Stimulated activated CD8-positive, alpha-beta memory T cell treated with anti-CD3 and anti-CD28 coated beads, Interleukin-12 subunit alpha, Interleukin-12 subunit beta, amount 100 ng/mL, for 24 hours (primary cell): ENCODE results near the gene EXPH5.

Experiments used
- DNase-seq: peaks from one replicate; pipeline ENCODE4 v3.0.0-alpha.2; 2020; ENCODE audit errors: extremely low read depth

The EXPH5 gene

DNA sequence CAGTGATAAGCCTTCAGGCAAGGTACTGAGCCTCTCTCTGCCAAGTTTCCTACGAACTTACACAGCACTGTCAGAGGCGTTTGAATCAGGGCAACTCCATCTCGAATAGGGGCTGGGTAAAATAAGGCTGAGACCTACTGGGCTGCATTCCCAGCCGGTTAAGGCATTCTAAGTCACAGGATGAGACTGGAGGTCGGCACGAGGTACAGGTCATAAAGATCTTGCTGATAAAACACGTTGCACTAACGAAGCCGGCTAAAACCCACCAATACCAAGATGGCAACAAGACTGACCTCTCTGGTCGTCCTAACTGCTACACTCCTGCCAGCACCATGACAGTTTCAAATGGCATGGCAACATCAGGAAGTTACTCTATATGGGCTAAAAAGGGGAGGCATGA is 75.0 kb downstream of the EXPH5 start:
- no peak for DNase-seq

GRCh38 chr11:108516125-108516524 is 77.4 kb downstream of the EXPH5 start:
- no peak for DNase-seq

- DNase-seq, result no peak
These were observed 80.9 kb downstream of the EXPH5 start for GRCh38 chr11:108512708-108513107.

DNA sequence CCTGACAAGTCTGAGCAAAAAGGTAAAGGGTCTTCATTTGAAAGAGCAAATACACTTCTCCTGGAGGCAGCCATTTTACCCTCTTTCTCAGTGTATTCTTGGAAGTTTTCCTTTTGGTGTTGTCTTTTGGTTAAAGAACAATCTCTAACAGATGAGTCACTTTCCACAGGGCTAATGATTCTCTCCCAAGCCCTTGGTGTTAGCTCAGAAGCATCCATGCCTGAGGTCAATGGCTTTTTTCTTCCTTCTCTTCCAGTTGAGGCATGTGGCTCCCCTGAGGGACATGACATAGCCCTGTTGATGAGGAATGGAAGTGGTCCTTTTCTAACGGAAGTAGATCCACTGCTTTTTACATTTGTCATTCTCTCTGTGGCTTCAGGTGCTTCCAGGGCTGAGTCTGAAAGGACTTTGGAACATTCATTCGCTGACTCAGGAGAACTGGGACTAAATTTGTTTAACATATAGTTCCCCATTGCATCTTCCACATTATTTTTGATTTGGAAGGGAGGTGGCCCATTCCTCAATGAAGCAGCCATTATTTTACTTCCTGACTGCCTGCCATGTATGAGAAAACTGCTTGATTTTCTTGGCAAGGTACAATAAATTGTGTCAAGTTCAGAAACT is 81.6 kb downstream of the EXPH5 start:
- no peak for DNase-seq

DNA sequence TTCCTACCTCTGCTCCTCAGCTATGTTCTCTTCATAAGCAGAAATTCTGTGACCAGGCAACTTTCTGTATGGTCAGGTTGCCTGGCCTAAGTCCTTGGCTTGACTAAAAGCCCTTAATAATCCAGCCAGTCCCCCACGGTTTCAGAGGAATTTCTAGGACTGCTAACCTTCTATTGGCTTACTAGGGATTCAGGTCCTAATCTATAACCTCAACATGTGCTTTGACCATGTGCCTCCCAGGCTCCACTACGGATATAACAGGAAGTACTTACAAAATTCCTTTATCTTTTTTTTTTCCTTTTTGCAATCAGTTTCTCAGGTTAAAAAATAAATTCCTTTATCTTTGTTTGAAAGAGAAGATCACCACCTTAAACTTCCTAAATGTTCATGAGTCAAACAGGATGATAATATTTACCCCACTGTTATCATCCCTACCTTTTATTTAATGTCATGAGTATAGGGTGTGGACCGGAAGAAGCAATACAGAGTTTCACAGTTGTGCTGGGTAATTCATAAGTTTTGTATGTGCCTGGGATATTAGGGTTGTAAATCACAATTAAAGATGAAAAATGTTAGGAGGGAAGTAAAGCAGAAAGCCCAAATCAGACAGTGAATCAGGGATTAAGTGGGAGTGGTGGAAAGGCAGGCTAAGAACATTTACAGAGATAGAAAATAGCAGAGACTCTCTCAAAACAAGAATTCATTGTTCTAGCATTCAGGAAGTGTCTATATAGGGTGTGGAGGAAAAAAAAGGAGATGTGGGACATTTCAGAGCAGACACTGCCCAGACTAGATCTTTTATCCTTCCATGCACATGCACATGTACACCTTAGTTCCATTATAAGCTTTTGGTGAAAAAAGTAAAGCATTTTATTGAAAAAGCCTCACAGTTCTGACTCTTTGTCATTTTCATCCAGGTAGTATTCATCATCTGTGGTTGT is 84.6 kb downstream of the EXPH5 start:
- DNase-seq, result no peak

- DNase-seq, result no peak
These were observed 92.2 kb downstream of the EXPH5 start for GRCh38 chr11:108501396-108501795.

DNA sequence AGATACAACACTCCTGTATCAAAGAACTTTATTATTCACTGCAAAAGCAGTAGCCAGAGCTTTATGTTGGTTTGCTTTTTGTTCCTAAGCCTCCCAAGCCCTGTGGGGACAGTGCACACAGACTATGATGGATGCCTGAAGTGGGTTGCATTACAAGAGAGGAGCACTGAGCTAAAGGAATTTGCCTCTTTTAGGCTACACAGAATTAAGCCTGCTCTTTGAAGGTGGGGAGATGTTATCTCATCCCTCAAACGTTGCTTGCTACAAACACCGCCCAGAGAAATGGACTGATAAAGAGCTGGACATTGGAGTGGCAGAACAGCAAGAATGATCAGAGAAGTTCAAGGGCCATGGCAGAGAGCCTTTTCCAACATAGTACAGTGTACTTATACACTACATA is 92.8 kb downstream of the EXPH5 start:
- no peak for DNase-seq

- no peak for DNase-seq
These were observed 93.4 kb downstream of the EXPH5 start for GRCh38 chr11:108500169-108500568.

DNA sequence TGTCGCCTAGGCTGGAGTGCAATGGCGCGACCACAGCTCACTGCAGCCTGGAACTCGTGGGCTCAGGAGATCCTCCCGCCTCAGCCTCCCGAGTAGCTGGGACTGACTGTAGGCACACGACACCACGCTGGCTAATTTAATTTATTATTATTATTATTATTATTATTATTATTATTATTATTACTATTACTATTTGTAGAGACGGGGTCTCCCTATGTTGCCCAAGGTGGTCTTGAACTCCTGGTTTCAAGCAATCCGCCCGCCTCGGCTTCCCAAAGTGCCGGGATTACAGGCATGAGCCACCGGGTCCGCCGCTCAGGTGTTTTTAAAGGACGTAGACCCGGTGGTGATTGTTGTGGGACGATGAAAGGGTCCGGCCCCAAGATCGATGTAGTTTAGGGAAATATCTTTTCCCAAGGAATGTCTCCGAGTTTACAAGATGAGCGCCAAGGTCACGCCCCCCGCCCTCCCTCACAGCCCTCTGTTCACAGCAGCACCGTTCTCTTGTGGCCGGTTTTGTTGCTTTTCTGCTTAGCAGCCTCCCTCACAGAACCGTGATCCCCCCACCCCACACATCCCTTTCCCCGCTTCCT is 94.7 kb downstream of the EXPH5 start:
- DNase-seq, result no peak

DNA sequence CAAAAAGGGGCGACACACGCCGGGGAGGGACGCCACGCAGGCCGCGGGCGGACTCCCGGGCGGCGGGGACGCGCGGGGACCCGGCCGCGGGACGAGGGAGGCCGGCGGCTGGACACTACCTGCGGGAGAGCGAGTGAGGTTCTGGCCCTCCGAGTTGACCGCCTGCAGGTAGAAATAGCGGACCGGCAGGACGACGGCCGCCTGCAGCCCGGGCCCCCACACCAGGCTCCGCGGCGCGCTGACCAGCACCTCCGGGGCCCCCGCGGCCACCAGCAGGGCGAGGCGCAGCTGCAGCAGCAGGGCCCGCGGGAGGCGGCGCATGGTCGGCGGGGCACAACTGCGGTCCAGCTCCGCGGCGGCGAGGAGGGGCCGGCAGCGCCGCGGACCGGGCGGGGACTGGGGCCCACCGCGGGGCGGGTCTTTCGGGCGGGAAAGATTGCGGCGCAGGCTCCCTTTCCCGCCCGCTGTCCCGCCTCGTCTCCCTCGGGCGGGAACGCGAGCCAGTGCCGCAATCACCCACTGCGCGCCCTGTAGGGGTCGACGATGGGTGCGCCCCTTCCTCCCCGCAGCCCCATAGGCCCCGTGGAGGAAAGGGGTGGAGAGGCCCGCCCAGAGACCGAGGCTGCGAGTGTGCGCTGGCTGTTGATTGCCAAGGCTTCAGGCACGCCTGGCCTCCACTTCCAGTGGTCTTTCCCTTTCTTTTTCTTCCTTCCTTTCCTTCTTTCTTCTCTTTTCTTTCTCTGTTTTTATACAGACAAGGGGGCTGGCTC is 95.3 kb downstream of the EXPH5 start, which contains the start of gene POGLUT3:
Gene POGLUT3, minus strand, starts transcription at position 339 of the 770 bp plus-strand sequence. Its CDS starts 18 bp downstream, at position 321.
- peak; percentile 8 for DNase-seq

DNA sequence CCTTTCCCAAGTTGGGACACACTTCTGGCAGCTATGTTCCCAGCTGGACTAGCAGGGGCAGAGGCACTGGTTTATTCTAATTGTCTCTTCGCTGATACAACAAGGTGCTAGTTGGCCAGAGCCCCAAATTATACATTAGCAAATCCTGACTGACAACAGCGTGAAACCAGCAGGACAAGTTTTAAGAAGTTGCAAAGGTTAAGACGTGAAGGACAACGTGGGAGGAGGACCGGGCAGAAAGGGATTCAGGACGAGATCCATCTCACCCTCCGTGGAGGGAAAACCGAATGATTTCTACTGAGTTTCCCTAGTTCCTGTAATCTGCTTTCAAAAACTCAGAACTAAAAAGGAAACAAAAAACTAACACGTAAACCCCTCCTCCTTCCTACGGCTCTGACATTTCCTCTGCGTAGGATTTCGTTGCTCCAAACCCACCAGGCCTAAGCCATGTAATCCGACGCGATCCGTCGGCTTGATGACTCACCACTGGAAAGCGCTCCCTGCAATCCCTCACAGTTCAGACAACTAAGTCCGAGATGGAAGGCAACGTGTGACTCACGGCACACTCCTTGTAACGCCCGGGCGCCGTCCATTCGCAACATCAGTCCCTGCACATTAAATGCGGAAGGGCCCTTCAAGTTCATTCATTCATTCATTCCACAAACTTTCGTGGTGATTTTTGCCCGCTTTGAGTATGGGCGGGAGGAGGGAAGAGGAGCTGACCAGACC is 96.1 kb downstream of the EXPH5 start:
- peak; percentile 30 for DNase-seq

DNA sequence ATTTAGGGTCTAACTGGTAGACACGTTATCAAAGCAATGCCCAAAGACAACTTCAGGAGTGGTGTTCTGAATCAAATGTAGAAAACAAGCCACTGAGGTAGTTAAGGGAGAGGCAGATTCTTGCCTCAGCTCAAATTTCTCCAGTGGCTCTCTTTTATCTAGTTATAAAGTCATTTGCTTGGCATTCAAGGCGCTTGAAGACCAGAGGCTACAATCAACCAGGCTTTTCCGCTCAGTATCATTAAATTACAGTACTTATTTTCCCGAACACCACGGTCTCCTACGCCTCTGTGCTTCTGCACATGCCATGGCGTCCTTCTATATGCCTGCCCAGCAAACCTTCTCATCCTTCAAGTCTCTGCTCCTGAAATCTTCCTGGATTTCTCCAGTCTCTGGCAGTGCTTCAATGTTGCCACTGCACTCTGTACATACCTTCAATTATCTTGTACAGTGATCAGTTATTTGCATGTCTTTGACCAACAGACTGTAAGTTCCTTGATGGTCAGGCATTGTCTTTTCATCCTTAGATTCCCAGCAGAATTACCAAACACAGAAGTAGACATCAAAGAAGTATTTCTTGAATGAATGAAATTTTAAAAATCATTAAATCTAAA is 96.8 kb downstream of the EXPH5 start:
- no peak for DNase-seq

- no peak for DNase-seq
These were observed 98.2 kb downstream of the EXPH5 start for GRCh38 chr11:108495326-108495725.

DNA sequence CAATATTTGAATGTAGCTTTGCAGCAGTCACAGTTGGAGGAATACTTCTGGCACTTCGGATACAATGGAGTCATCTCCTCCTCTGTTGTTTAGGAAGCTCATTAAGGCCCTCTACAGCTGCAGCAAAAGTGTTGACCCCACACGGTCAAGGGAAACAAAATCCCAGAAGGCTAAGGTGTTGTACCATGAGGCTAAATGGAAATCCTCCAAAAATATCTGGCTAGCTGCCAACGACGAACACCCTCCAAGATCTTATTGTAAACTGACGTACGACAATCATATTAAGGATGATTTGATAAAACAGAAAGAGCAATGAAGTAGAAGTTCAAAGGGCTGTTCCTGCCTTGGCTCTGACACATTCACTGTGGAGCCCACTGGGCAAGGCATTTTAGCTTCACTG is 99.4 kb downstream of the EXPH5 start:
- no peak for DNase-seq

GRCh38 chr11:108491936-108492335 is 101.6 kb downstream of the EXPH5 start:
- DNase-seq, result no peak

DNA sequence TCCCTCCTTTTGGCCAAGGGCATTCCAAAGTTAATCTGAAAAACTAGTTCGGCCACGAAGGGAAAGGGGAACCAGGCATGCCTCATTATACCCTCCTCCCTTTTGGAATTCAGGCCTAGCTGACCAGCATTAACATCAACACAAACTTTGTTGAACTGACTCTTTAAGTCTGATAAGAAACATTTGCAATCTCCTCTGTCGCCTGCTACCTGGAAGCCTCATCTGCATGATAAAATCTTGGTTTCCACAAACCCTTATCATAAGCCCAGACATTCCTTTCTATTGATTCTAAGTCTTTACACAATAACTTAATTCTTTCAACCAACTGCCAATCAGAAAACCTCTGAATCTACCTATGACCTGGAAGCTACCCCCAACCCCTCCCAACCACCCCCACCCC is 106.7 kb downstream of the EXPH5 start:
- DNase-seq, result no peak

DNA sequence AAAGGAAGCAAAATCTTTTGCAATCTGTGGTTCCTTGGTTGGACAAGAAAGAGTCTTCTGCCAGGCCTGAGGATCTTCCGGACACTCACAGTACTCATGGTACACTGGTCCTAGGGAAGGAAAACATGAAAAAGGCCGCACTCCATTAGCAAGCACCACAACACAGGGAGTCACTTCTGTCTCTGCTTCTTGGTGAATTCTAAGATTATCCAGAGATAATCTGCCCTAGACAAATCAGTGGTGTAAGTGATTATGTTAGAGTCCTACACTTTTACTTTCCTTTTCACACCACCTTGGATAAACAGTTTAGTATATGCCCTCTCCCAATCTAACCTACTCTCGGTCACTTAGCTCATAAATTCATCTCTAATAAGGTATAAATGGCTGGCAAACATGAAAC is 107.2 kb downstream of the EXPH5 start:
- DNase-seq, result no peak

GRCh38 chr11:108483163-108483562 is 110.4 kb downstream of the EXPH5 start:
- no peak for DNase-seq

DNA sequence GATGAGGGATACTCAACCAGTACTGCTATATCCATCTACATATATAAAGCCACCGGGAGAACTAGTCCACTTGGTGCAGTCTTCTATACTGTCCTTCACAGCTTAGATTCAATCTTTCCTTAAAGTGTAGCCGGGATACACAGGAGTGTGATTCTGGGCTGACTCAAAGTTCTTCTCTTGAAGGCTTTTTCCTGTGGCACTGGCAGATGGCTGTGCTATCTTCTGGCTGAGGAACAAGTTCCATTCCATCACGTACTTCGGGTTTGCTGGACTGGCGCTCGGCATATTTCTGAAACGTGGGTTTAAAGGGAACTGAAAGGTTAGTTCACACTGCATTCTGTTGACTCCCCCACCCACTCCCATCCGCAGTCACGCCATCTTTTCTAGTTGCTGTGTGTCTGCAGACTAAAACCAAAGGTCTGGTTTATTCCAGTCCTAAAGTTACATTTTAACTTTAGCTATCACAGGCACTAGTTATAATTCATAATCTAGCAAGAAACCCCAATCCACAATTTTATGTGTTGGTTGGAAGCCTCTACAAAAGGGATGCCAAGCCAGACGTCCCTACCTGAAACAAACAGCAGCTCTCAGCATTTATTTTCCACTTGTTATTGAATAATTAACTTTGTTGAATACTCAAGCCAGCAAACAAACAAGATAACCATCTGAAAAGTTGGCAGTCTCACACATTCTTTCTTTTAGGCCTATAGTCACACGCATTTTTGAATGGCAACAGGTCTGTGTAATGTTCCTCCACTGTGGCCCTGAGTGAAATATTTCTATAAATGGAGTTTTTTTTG is 118.7 kb downstream of the EXPH5 start:
- DNase-seq, result no peak

GRCh38 chr11:108472681-108473080 is 120.9 kb downstream of the EXPH5 start:
- DNase-seq, result no peak
